Measurements from ENCODE around the gene COX6A2. TPM values are rescaled to one million over a fixed set of nuclear protein-coding genes. Genes with fewer than 3 reads are reported as not detected.

COX6A2 gene
- total RNA-seq (not detected), polyA plus RNA-seq (1 to 10 TPM in 2 of 3 donors, not detected in 1; 2.8 to 5.2 TPM)
- long read RNA-seq, donor 1, result 0 reads
- long read RNA-seq, donor 2, partial matches to known transcripts, result 0 of 3 reads
- long read RNA-seq, donor 2, other reads (novel, unspliced or antisense), result 0 of 3 reads
- long read RNA-seq, donor 3, partial matches to known transcripts, result 0 of 1 reads
- long read RNA-seq, donor 3, other reads (novel, unspliced or antisense), result 0 of 1 reads
- long read RNA-seq, donor 4, result 0 reads
- long read RNA-seq, donor 5, result 0 reads
- long read RNA-seq, donor 6, partial matches to known transcripts, result 0 of 2 reads
- long read RNA-seq, donor 6, other reads (novel, unspliced or antisense), result 0 of 2 reads
- long read RNA-seq, donor 7, partial matches to known transcripts, result 0 of 4 reads
- long read RNA-seq, donor 7, other reads (novel, unspliced or antisense), result 0 of 4 reads
- long read RNA-seq, donor 8, result 0 reads
- long read RNA-seq, donor 9, partial matches to known transcripts, result 0 of 2 reads
- long read RNA-seq, donor 9, other reads (novel, unspliced or antisense), result 0 of 2 reads
- long read RNA-seq, donor 10, result 0 reads

GRCh38 chr16:31428279-31428597, at the start of gene COX6A2:
COX6A2 (minus strand) TSS chr16:31428360; CDS start chr16:31428325, 35 bp downstream.
- Histone ChIP-seq H3K9me3 (replicated peaks in 1 of 3) (no peaks in the 10 kb centered on the region), H3K36me3 (replicated peaks in 1 of 2) (no peaks in the 10 kb centered on the region), H3K27ac (peak within 1 kb of the TSS in 1 of 5 donors; percentile 17), H3K27me3 (no peaks in the 10 kb centered on the region), H3K4me1 (replicated peaks in 1 of 2) (peaks cover 0 to 5% of the 10 kb centered on the region in 2 donors), H3K4me3 (peak within 1 kb of the TSS in 1 of 4 donors; percentile 49)
- DNase-seq, result no peak
- no peak for TF ChIP-seq POLR2A (IDR thresholded peaks at IDR 0.05)
- TF ChIP-seq, protein P1, sequence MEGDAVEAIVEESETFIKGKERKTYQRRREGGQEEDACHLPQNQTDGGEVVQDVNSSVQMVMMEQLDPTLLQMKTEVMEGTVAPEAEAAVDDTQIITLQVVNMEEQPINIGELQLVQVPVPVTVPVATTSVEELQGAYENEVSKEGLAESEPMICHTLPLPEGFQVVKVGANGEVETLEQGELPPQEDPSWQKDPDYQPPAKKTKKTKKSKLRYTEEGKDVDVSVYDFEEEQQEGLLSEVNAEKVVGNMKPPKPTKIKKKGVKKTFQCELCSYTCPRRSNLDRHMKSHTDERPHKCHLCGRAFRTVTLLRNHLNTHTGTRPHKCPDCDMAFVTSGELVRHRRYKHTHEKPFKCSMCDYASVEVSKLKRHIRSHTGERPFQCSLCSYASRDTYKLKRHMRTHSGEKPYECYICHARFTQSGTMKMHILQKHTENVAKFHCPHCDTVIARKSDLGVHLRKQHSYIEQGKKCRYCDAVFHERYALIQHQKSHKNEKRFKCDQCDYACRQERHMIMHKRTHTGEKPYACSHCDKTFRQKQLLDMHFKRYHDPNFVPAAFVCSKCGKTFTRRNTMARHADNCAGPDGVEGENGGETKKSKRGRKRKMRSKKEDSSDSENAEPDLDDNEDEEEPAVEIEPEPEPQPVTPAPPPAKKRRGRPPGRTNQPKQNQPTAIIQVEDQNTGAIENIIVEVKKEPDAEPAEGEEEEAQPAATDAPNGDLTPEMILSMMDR (IDR thresholded peaks at IDR 0.05), result no peak
- intact Hi-C loops (cut with DNase I), result no loop called here
- 55 to 66% (median 64%) methylated on average over 6 to 7 of the region's 7 CpGs for WGBS, 4 donors

DNA sequence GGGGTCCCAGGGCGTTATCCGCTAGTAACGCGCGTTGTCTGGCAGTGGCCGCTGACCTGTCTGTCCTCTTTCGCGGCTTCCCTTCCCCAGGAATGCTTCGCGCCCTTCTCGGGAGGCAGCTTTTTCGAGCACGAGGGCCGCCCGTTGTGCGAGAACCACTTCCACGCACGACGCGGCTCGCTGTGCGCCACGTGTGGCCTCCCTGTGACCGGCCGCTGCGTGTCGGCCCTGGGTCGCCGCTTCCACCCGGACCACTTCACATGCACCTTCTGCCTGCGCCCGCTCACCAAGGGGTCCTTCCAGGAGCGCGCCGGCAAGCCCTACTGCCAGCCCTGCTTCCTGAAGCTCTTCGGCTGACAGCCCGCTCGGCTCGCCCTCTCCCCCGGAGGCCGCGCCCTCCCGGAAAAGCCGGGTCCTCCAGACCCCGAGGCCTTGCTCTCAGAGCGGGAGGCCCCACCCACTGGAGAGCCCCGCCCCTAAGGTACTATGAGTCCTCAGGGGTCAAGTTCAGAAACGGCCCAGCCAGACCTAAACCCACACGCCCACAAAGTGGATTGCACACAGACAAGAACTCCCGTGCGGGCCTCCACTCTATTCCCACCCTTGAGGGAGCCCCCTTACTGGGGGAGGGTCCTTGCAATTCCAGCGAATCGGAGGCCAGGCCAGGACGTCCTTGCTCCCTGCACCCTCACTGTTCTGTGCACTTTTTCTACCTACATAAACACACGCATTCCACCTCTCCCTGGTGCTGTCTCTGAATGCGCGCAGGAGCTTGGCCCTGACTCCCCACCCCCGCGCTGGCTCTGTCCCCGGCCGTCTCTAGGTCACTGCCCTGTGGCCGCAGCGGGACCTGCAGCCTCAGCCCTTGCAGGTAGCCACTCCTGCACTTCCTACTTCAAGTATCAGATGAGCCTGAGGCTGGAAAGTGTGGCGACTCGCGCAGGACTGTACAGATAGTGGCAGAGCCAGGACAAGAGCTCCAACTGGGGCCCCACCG, 49.4 kb upstream of the COX6A2 start:
- TF ChIP-seq, protein P1 (IDR thresholded peaks at IDR 0.05), result peak; percentile 11 to 61 (median 38)
- peak; percentile 13 to 19 for TF ChIP-seq POLR2A (IDR thresholded peaks at IDR 0.05)
- no peaks in the 10 kb centered on the region for H3K27me3 ChIP-seq
- peak overlapping the region; percentile 44 to 91 (median 69) for H3K27ac ChIP-seq
- H3K9me3 ChIP-seq (replicated peaks in 1 of 3), result no peaks in the 10 kb centered on the region
- 34 to 61% (median 43%) methylated on average over 30 to 67 of the region's 67 CpGs for WGBS, 4 donors
- intact Hi-C loops (cut with DNase I), result loop anchor here in 1 of 2 donors (10.0 kb wide), 1 partner anchor 227 kb away; no protein-coding TSS in a partner anchor
- H3K4me1 ChIP-seq (replicated peaks in 1 of 2), result peaks cover 0 to 17% of the 10 kb centered on the region in 2 donors
- peaks cover 0 to 17% of the 10 kb centered on the region in 2 donors for H3K36me3 ChIP-seq (replicated peaks in 1 of 2)
- peak overlapping the region in 2 of 4 donors; percentile 4 to 53 for H3K4me3 ChIP-seq
- DNase-seq, result peak; percentile 59 to 85 (median 82)

DNA sequence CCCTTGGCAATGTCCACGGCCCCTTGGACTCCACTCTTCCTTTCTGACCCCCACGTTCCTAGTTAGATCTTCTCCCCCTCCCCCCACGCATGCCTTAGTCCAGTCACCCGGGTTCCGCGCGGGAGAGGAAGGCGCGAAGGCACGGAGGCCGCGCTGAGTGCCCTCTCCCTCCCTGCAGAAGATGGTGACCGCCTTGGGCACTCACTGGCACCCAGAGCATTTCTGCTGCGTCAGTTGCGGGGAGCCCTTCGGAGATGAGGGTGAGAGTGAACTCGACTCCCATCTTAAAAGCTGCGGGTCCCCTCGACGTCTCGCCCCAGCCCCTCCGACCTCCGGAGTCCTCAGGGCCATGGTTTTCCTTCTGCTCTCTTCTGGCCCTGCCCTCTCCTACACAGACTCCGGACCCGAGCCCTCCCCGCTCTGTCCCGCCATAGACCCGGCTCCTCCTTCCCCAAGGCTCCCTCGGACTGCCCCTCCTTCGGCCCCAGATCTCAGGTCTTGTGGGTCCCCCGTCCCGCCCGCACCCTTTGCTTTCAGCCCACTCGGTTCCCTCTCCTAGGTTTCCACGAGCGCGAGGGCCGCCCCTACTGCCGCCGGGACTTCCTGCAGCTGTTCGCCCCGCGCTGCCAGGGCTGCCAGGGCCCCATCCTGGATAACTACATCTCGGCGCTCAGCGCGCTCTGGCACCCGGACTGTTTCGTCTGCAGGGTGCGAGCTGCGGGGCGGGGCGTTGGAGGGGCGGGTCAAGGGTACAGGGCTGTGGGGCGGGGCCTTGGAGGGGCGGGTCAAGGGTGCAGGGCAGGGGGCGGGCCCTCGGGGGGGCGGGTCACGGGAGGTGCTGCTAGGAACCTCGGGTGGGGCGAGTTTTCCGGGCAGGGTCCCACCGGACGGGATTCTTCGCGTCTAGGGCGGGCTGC, 48.4 kb upstream of the COX6A2 start:
- TF ChIP-seq POLR2A (IDR thresholded peaks at IDR 0.05), result peak in 1 of 2 donors; percentile 29
- TF ChIP-seq, protein P1 (IDR thresholded peaks at IDR 0.05), result no peak
- Histone ChIP-seq H3K36me3 (replicated peaks in 1 of 2) (peaks cover 0 to 17% of the 10 kb centered on the region in 2 donors), H3K4me3 (peak overlapping the region in 2 of 4 donors; percentile 4 to 53), H3K27ac (peak overlapping the region in 4 of 5 donors; percentile 44 to 91 (median 64)), H3K27me3 (no peaks in the 10 kb centered on the region), H3K9me3 (replicated peaks in 1 of 3) (no peaks in the 10 kb centered on the region), H3K4me1 (replicated peaks in 1 of 2) (peaks cover 0 to 17% of the 10 kb centered on the region in 2 donors)
- intact Hi-C loops (cut with DNase I), result loop anchor here in 1 of 2 donors (10.0 kb wide), 1 partner anchor 228 kb away; no protein-coding TSS in a partner anchor
- 19 to 59% (median 33%) methylated on average over 39 to 68 of the region's 68 CpGs for WGBS, 4 donors
- DNase-seq, result peak; percentile 78 to 90 (median 86)

Data from adrenal gland (tissue), 19 donors.